ENCODE data around the gene ALAS1. TPM values are rescaled to one million over a fixed set of nuclear protein-coding genes. Genes with fewer than 3 reads are reported as not detected.
A peak's percentile ranks its signal among the peaks of the same experiment; 100 is the strongest.

The ALAS1 gene
- total RNA-seq, 1 experiment from 2014 or later, result 35.5 TPM

DNA sequence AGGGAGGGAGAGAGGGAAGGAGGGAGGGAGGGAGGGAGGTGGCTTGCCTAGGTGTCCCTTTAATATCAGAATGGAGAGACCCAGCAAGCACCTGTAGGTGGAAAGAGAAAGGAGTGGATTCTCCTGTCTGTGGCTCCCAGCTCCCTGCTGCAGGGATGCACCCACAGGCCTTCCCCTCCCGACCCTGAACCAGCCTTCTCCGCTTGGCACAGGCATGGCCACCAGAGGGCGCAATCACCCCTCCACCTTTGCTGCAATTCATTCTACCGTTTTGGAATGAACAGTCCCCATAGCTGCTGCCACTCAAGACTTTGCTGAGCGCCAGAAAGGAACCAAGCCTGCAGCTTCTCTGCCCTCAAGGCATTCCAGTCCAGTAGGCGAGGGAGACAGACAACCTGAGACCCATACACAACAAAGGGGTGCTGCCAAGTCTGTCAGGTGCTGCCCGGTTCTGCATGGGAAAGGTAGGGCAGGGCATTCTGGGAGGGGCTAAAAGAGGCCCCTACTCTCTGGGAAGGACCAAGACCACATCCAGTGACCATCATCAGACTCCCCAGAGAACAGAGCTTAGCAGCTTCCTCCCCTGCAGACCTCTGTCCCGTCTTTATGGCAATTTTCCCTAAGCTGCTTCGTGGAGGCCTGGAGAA, 22.5 kb downstream of the ALAS1 start:
- peak; percentile 75 for DNase-seq (ENCODE audit: low read depth)

DNA sequence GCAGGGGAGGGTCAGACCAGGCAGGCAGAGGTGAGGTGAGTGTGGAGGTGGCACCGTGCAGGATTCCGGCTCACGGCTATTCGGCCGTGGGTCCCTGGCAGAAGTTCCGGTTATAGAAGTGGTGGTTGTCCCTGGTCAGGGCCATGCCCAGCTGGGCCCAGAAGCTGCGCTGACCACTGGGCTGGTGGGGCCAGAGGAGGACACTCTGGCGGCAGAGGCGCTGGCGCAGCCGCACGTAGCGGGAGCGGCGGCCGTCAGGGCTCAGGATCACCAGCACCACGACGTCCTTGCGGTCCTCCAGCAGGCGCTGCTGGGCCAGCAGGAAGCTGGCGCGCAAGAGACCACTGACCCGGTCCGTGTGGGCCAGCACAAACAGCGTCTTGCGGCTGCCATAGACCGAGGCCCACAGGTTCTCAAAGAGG, 23.2 kb downstream of the ALAS1 start:
- no peak for DNase-seq (ENCODE audit: low read depth)

DNA sequence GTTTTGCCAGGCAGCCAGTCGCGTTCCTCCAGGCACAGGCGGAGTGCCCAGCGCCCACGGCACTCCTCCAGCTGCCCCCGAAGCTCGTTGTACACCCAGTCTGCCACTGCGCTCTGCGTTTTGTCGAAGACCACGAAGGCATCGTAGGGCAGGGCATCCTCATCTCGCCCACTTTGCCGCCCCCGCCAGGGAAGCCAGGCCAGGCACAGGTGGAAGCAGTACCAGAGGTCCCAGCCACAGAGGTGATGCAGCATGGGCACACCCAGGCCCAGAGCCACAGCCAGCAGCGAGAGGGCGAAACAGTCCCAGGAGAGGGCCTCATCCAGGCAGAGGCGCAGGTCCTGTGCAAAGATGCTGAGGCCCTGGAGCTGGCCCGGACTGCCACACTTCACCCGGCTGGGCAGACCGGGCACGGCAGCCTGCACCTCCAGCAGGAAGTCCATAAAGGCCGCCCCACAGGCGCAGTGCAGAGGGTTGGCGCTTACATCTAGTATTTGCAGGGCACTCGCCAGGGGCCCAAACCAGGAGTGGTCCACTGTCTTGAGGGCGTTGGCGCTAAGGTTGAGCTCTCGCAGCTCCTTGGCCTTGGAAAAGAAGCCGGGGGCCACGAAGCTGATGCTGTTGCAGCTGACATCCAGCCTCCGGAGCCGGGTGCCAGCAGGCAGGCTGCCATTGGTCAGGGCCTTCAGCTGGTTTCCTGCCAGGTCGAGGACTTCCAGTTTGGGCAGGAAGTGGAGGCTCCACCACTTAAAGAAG, 23.8 kb downstream of the ALAS1 start:
- DNase-seq (ENCODE audit: low read depth), result no peak

DNA sequence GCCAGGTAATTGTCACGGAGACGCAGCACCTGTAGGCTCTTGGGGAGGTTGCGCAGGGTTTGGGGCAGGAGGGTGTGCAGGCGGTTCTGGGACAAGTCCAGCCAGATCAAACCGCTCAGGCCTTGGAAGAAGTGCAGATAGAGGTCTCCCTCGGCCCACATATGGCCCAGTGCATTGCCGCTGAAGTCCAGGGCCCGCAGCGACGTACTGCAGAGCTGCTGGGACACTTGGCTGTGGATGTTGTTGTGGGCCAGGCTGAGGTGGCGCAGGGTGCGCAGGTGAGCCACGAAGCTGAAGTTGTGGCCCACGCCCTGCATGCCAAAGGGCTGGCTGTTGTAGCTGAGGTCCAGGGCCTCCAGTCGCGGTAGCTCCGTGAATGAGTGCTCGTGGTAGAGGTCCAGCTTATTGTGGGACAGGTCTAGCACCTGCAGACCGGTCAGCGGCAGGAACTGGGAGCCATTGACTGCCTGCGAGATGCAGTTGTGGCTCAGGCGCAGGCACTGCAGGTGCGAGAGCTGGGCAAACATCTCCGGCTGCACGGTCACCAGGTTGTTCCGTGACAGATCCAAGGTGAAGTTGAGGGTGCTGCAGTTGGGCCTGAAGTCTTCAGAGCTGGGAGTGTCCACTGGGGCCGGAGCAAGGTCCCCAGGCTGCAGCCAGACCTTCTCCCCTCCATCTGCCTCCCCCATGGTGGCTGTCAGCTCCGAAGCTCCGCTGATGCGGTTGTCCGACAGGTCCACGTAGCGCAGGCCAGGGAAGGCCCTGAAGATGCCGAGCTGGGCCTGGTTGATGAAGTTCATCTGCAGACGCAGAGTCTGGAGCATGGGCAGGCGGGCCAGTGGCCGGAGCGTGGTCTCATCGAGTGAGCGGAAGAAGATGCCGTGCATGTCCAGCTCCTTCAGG, 24.6 kb downstream of the ALAS1 start:
- DNase-seq (ENCODE audit: low read depth), result no peak

DNA sequence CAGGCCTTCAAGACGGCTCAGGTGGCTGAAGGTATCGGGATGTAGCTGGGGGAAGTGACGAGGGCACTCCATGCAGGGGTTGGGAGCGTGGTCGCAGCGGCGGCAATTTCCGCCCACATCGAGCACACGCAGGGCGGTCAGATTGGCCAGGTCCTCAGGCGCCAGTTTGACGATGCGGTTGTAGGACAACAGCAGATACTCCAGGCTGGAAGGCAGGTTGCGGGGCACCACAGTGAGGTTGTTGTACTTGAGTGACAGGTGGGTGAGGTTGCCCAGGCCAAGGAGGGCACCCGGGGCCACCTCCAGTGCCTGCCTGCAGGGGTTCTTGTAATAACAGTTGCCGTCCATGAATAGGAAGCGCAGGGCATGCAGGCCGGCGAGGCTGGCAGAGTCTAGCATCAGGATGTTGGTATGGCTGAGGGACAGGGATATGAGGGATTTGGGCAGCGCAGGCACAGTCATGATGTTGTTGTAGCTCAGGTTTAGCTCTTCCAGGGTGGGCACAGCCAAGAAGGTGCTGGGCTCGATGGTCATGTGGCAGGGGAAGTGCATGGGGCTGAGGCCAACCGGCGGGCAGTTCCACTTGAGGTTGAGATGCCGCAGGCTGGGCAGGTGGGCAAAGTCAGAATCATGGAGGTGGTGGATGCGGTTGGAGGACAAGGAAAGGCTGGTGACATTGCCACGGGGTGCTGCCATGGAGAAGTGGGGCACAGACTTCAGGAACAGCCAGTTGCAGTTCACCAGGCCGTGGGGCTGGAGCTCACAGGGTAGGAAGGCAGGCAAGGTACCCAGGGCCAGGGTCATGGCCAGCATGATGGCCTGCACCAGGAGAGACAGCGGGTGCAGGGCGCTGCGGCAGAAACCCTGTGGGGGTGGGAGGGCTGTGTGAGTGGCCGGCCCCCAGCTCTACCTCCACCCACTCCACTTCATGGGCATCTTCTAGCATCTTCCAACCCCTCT, 25.8 kb downstream of the ALAS1 start:
- no peak for DNase-seq (ENCODE audit: low read depth)

DNA sequence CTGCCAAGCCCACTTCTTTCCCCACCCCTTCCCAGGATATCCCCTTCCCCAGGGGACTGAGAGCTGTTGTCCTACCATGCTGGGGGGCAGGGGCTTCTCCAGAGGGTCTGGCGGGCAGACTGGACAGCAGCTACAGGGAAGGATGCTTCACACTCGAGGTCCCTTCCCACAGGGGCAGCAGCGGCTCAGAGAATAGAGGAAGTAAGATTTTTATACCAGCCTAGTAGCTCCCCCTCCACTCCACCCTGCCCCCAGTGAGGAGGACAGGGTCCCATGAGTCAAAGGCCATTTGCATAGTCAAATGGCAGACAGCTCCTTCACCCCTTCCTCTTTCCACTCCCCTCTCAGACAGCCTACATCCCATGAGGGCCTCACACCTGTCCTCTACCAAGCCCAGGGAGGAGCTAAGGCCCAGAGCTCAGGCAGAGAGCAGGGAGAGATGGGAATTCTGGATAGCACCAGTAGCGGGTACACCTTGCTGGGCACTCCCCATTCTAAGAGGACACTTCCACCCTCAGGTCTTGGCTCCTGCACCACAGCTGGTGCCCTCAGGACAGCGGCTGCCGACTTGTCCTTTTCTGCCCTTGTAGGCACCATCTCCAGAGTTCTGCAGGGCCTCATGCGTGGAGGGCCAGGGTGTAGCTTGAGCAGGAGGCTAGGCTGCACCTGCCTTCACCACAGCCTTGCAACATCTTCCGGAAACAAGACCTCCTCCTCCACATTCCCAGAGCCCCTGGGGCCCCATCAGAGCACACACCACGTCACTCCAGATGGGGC, 27.7 kb downstream of the ALAS1 start, which contains the start of gene TLR9:
TSS of gene TLR9 (minus strand) at position 194 of the 777 bp plus-strand sequence. CDS start at position 78, 116 bp downstream.
- no peak for DNase-seq (ENCODE audit: low read depth)

DNA sequence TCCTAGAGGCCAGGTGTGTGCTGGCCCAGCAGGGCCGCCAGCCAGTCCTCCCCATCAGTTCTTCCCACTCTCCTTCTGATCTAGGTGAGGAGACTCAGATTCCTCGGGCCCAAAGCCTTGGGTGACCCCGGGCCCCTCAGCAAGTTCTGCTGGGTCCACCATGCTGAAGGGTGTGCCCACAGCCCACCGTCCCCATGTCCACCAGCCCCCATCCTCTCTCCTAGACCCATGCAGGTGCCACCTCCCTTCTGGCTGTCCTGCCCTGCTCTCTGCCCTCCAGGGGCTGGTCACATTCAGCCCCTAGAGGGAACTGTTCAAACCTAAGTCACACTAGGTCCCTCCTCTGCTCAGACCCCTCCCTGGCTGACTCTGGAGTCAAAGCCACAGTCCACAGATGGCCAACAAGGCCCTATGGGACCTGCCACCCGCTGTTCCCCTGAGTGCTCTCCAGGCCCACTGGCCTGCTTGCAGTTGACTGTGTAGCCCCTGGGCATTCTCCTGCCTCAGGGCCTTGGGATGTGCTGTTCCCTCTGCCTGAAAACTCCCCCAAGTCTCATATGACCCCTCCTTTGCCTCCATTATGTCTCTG, 28.4 kb downstream of the ALAS1 start:
- DNase-seq (ENCODE audit: low read depth), result no peak

DNA sequence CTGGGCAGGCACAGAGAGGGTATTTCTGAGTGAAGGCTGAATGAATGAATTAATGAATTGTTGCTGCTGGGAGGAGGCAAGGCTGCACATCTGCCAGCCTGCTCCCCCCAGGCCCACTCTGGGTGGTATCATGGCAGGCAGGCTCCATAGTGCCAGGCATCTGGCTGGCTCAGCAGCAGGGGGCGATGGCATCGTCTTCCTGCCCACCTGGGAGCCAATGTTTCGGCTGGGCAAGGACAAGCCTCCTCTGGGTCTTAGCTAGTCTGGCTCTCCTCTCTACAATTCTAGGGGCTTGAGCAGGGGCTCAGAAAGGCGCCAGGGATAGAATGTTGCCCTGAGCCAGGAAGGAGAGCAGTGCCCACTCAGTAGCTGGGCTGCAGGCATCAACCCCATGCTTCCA, 29.2 kb downstream of the ALAS1 start:
- no peak for DNase-seq (ENCODE audit: low read depth)

DNA sequence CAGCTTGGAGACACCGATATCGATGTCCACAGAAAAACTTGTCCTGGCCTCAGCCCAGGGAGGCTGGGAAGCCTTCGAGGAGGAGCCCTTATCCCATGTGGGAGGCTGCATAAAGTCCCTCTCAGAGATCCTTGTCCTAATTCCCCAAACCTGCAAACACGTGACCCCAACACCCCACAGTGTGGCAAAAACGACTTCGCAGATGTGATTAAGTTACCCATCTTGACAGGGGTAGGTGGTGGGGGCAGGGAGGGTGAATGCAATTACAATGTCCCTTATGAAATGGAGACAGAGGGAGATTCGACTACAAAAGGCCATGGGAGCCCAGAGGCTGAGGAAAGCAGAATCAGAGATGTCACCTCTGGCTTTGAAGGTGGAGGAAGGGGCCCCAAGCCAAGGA, 29.8 kb downstream of the ALAS1 start:
- DNase-seq (ENCODE audit: low read depth), result no peak

DNA sequence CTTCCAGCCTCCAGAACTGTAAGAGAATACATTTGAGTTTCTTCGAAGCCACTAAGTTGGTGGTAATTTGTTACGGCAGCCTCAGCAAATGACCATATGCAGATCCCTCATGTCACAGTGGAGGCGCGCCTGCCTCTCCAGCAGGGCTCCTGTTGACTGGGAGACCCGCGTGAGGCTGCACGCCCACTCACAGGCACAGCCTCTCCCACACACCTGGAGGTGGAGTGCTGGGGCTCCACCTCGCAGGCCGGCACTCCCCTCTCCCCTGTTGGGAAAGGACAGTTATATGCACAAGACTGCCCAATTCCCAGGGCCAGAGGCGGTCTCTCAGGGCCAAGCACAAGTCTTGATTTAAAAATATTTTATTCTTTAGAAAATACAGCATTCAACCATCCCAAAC, 30.3 kb downstream of the ALAS1 start:
- no peak for DNase-seq (ENCODE audit: low read depth)

DNA sequence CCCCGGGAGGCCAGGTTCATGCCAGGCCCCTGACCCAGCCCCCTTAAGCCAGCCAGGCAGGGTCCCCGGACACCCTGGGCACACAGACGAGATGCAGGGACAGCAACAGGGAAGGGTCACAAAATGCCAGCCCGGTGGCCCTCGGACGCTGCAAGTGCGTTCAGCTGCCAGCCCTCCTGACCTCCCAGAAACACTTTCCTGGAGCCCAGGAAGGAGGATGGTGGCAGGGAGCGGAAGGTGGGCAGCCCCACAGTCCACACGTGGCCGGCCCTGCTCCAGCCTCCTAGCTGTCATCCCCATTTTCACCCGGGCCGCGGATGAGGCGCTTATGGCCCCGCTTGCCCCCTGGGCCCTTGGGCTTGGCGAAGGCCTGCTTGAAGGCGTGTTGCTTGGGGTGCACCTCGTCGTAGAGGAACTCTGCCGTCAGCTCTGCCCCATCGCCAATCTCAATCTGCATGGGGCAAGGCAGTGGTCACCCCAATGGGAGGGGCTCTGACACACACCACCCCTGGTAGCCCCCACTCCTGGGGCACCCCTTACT, 30.9 kb downstream of the ALAS1 start:
- no peak for DNase-seq (ENCODE audit: low read depth)

DNA sequence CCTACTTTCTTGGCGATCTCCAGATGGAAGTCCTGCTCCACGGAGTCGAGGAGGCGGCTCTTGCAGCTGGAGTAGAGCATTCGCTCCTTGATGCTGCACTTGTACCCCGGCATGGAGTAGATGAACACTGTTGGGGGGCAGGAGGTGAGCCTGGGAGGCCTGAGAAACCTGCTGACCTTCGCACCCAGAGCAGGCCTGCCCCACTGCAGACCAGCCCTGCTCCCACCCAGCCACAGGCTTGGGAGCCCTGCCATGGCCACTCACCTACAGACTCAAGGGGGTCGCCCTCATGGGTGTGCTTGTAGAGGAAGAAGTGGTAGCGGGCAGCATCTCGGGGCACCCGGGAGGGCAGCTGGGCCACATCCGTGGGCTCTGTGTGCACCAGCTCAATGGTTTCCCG, 31.7 kb downstream of the ALAS1 start:
- DNase-seq (ENCODE audit: low read depth), result no peak

DNA sequence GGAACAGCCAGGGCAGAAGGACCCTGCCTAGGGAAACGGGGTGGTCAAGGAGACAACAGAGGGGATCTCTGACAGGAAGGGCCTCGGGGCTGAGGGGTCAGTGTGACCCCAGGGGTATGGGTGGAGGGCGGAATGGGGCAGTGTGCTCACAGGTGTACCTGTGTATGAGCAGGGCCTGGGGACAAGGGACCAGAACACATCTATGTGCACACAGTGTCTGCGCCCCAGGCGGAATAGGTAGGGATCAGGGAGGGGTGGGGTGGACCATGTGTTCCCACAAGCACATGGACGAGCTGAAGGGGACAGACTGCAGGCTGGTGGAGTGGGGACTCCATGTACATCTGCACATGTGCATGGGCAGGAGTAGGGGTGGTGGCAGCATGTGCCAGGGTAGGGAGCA, 32.5 kb downstream of the ALAS1 start:
- DNase-seq (ENCODE audit: low read depth), result no peak

DNA sequence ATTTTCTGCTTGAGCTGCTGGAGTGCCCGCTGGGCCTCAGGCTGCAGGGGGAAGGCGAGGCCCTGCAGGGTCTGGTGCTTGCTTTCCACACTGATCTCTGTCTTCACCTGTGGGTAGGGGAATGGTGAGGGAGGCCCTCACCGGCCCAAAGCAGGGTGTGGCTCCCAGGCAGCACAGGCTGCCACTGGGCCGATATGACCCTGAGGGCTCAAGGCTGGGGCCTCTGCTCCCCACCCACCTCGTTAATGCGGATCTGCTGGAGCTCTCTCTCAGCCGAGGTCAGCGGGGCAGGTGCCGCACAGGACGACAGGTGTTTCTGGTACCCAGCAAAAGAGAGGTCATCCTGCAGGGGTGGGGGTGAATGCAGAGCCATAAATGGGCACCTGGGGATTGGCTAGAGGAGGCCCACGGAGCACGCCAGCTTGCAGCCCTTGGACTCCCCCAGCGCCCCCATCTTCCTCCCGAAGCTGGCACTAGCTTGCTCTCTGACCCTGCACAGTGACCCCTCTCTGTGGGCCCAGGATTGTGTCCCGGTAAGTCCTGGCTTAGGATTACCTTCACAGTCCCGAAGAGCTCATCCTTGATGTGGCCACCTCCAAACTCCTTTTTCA, 33.0 kb downstream of the ALAS1 start:
- DNase-seq (ENCODE audit: low read depth), result no peak

DNA sequence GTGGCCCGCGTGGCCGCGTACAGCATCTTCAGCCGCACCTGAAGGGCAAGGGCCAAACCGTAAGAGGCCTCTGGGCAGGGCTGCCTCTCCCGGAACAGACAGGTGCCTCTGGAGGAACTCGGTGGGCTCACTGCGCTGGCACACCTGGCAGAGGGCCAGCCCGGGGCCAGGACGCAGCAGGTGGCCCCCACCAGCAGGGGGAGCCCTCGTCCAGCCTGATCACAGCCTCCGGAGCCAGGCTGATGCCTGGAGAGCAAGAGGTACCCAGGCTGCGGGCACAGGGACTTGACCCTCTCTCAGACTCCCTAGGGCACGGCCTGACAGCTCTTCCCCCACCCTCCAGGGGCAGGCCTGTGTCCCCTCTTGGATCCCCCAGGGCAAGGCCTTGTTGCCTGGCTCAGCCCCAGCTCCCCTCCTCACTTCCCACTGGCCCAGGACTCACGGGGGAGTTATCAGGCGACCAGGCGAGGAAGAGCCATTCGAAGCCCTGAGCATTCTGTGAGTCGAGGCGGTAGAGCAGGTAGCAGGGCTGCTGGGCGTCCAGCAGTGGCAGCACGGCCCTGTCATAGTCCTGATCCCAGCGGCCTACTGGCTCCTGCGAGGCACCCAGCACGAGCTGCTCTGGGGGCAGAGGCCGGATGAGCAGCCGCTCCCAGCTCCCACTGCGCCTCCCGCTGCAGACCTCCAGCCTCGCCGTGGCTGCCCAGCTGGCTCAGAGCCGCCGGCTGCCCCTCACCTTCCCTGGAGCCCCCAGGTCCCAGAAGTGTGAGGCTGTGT, 33.7 kb downstream of the ALAS1 start:
- DNase-seq (ENCODE audit: low read depth), result peak; percentile 69

DNA sequence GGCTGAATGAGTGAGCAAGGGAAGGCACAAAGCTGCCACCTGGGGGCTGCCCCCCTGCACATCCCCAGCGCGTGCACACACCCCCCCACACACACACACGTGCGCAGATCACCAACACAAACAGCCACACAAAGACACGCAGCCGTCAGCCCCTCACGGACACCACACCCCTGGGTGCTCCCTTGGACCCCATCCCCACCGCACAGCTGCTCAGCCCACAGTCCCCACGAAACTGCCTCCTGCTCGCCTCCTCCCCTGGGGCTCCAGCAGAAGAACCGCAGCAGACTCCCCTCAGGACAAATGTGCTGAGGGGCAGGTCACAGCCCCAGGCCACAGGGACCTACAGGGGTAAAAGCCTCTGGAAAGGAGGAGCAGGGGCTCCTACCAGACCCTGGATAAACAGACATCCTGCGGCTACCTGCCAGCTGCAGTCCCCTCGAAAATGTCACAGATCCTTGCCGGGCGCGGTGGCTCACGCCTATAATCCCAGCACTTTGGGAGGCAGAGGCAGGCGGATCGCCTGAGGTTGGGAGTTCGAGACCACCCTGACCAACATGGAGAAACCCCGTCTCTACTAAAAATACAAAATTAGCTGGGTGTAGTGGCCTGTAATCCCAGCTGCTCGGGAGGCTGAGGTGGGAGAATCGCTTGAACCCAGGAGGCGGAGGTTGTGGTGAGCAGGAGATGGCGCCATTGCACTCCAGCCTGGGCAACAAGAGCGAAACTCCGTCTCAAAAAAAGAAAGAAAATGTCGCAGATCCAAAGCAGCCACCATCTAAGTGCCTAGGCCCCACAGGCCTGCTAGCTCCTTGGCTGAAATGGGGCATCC, 34.5 kb downstream of the ALAS1 start:
- DNase-seq (ENCODE audit: low read depth), result no peak

DNA sequence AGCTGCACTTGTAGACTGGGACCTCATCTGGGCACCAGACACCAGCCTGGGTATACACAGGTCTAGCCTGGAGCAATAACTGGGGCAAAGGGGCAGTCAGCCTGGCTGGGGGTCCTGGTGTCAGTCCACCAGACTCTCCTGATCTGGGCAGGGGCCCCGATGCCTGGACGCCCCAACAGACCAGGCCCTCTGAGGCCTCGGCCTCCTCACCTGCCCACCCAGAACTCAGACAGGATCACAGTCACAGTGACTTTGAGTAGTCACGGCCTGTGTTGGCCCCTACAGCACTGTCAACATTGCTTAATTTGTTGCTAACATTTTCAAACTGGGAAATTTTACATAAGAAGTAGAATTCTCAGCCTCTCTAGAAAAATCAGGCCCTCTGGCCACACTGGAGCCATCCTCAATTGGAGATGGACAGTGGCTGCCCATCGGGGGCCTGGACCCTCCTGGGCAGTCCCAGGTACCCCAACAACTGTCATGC, 35.2 kb downstream of the ALAS1 start:
- DNase-seq (ENCODE audit: low read depth), result no peak
